Suprapubic skin (tissue), 4 donors: ENCODE data around the gene CRIP2. TPM values are rescaled to one million over a fixed set of nuclear protein-coding genes. Genes with fewer than 3 reads are reported as not detected.

ENCODE experiments used
- DNase-seq, 2 donors: peaks; one replicate each; pipeline ENCODE4 v3.0.0-alpha.2; 2019; ENCODE audit warnings: low spot score in 2 of 2
- H3K27ac ChIP-seq: fragments of 200-600 bp; sonication (generic); one replicate; pipeline ENCODE4 v1.5.1; 2019
- H3K27me3 ChIP-seq: fragments of 200-600 bp; sonication (generic); one replicate; pipeline ENCODE4 v1.5.1; 2019
- H3K36me3 ChIP-seq: fragments of 200-600 bp; sonication (generic); one replicate; pipeline ENCODE4 v1.5.1; 2019
- H3K4me1 ChIP-seq: fragments of 200-600 bp; sonication (generic); one replicate; pipeline ENCODE4 v1.5.1; 2019
- H3K4me3 ChIP-seq: fragments of 200-600 bp; sonication (generic); one replicate; pipeline ENCODE4 v1.5.1; 2019; ENCODE audit warnings: mild to moderate bottlenecking
- H3K9me3 ChIP-seq: fragments of 200-600 bp; sonication (generic); one replicate; pipeline ENCODE4 v1.5.1; 2019
- CTCF ChIP-seq, 2 donors: fragments of 200-600 bp in 1 of 2; fragments of 450-650 bp in 1 of 2; sonication (generic) in 1 of 2; IDR thresholded peaks; one replicate each; pipeline ENCODE4 v1.5.1; 2016 to 2019; ENCODE audit warnings: antibody characterized with exemption in 2 of 2, mild to moderate bottlenecking in 1 of 2, moderate library complexity in 1 of 2
- EP300 ChIP-seq: sonication (generic); formaldehyde crosslinking; IDR thresholded peaks from one replicate; pipeline ENCODE4 v1.6.1; 2017; ENCODE audit warnings: antibody characterized with exemption
- POLR2A ChIP-seq, 2 donors: fragments of 450-650 bp; IDR thresholded peaks; one replicate each; pipeline ENCODE4 v1.6.1; 2017; ENCODE audit warnings: antibody characterized with exemption in 2 of 2, mild to moderate bottlenecking in 2 of 2, moderate library complexity in 2 of 2
- POLR2AphosphoS5 ChIP-seq, 3 donors: sonication (generic); formaldehyde crosslinking; IDR thresholded peaks; one replicate each; pipeline ENCODE4 v1.6.1; 2017; ENCODE audit warnings: antibody characterized with exemption in 3 of 3
- WGBS: methylation state at CpG from one replicate; pipeline ENCODE4 v1.1.5; 2018; 5-methylcytosine and 5-hydroxymethylcytosine counted together
- total RNA-seq, 4 donors: library from RNA; depleted of rRNA; stranded (reverse); fragments of >200 nt; gene quantifications; one replicate each; pipeline ENCODE4 v1.1.0, GENCODE V29; 2016

The CRIP2 gene
- total RNA-seq, 4 donors from 2014 or later, result 70.7 to 140 (median 104) TPM

- no peak for DNase-seq
- H3K36me3 ChIP-seq, result peaks cover 15% of the 10 kb centered on the region
- no peaks in the 10 kb centered on the region for H3K9me3 ChIP-seq
- no peak overlapping the region for H3K4me3 ChIP-seq
- H3K27ac ChIP-seq, result no peak overlapping the region
- H3K27me3 ChIP-seq, result no peaks in the 10 kb centered on the region
- WGBS, result 98% methylated on average over 10 of the region's 10 CpGs
- no peak for TF ChIP-seq CTCF (IDR thresholded peaks at IDR 0.05)
- no peak for TF ChIP-seq POLR2A (IDR thresholded peaks at IDR 0.05)
- no peak for TF ChIP-seq EP300
- TF ChIP-seq POLR2AphosphoS5 (IDR thresholded peaks at IDR 0.05), result no peak
- peaks cover 5% of the 10 kb centered on the region for H3K4me1 ChIP-seq
These were observed 47.2 kb upstream of the CRIP2 start for GRCh38 chr14:105427412-105427811.

- Histone ChIP-seq H3K4me1 (no peaks in the 10 kb centered on the region), H3K27me3 (no peaks in the 10 kb centered on the region), H3K36me3 (peaks cover 15% of the 10 kb centered on the region), H3K27ac (no peak overlapping the region), H3K4me3 (no peak overlapping the region), H3K9me3 (no peaks in the 10 kb centered on the region)
- TF ChIP-seq EP300 (no peak), POLR2A (IDR thresholded peaks at IDR 0.05) (no peak), POLR2AphosphoS5 (IDR thresholded peaks at IDR 0.05) (no peak), CTCF (IDR thresholded peaks at IDR 0.05) (no peak)
- no peak for DNase-seq
- 88% methylated on average over 9 of the region's 9 CpGs for WGBS
These were observed 46.6 kb upstream of the CRIP2 start for GRCh38 chr14:105427936-105428485.

- DNase-seq, result no peak
- H3K36me3 ChIP-seq, result peaks cover 15% of the 10 kb centered on the region
- H3K27me3 ChIP-seq, result no peaks in the 10 kb centered on the region
- H3K27ac ChIP-seq, result no peak overlapping the region
- no peak for TF ChIP-seq EP300
- no peaks in the 10 kb centered on the region for H3K4me1 ChIP-seq
- H3K9me3 ChIP-seq, result no peaks in the 10 kb centered on the region
- 90% methylated on average over 6 of the region's 6 CpGs for WGBS
- no peak overlapping the region for H3K4me3 ChIP-seq
These were observed 44.6 kb upstream of the CRIP2 start for GRCh38 chr14:105430042-105430441.

- Histone ChIP-seq H3K4me3 (no peak overlapping the region), H3K36me3 (peaks cover 10% of the 10 kb centered on the region), H3K27ac (no peak overlapping the region), H3K27me3 (no peaks in the 10 kb centered on the region), H3K9me3 (no peaks in the 10 kb centered on the region), H3K4me1 (no peaks in the 10 kb centered on the region)
- TF ChIP-seq EP300, result no peak
- TF ChIP-seq CTCF (IDR thresholded peaks at IDR 0.05), result no peak
- no peak for TF ChIP-seq POLR2AphosphoS5 (IDR thresholded peaks at IDR 0.05)
- TF ChIP-seq POLR2A (IDR thresholded peaks at IDR 0.05), result no peak
- no peak for DNase-seq
- WGBS, result 34% methylated on average over 9 of the region's 9 CpGs
These were observed 44.1 kb upstream of the CRIP2 start for GRCh38 chr14:105430565-105430964.

- no peaks in the 10 kb centered on the region for H3K9me3 ChIP-seq
- H3K4me1 ChIP-seq, result no peaks in the 10 kb centered on the region
- TF ChIP-seq EP300 (no peak), POLR2A (IDR thresholded peaks at IDR 0.05) (no peak), POLR2AphosphoS5 (IDR thresholded peaks at IDR 0.05) (no peak), CTCF (IDR thresholded peaks at IDR 0.05) (no peak)
- no peak for DNase-seq
- WGBS, result 100% methylated on average over 1 of the region's 1 CpG
- H3K27me3 ChIP-seq, result no peaks in the 10 kb centered on the region
- peaks cover 9% of the 10 kb centered on the region for H3K36me3 ChIP-seq
- H3K4me3 ChIP-seq, result no peak overlapping the region
- H3K27ac ChIP-seq, result no peak overlapping the region
These were observed 43.4 kb upstream of the CRIP2 start for GRCh38 chr14:105431256-105431655.

- TF ChIP-seq CTCF (IDR thresholded peaks at IDR 0.05) (no peak), POLR2A (IDR thresholded peaks at IDR 0.05) (no peak), EP300 (no peak), POLR2AphosphoS5 (IDR thresholded peaks at IDR 0.05) (no peak)
- H3K4me1 ChIP-seq, result peaks cover 10% of the 10 kb centered on the region
- no peaks in the 10 kb centered on the region for H3K9me3 ChIP-seq
- no peaks in the 10 kb centered on the region for H3K27me3 ChIP-seq
- H3K27ac ChIP-seq, result no peak overlapping the region
- DNase-seq, result no peak
- no peak overlapping the region for H3K4me3 ChIP-seq
- no peaks in the 10 kb centered on the region for H3K36me3 ChIP-seq
- WGBS, result 89% methylated on average over 12 of the region's 12 CpGs
These were observed 42.0 kb upstream of the CRIP2 start for GRCh38 chr14:105432657-105433056.
